Testis (tissue), 3 donors: Measurements from ENCODE around the gene FAM171A1. TPM values are rescaled to one million over a fixed set of nuclear protein-coding genes. Genes with fewer than 3 reads are reported as not detected.
"Not testable (repeated sequence)": the region's sequence is repeated elsewhere in the genome, so short reads cannot be mapped to it uniquely, and the experiment has no call there.

Source experiments
- DNase-seq: peaks from one replicate; pipeline ENCODE4 v3.0.0-alpha.2; 2019
- H3K27ac ChIP-seq, 2 donors: fragments of 200-600 bp; sonication (generic); one replicate each; pipeline ENCODE4 v1.5.1; 2019
- H3K27me3 ChIP-seq: fragments of 200-600 bp; sonication (generic); one replicate; pipeline ENCODE4 v1.5.1; 2019
- H3K36me3 ChIP-seq: fragments of 200-600 bp; sonication (generic); one replicate; pipeline ENCODE4 v1.5.1; 2017; ENCODE audit warnings: low read depth; ENCODE audit errors: missing control alignments
- H3K4me1 ChIP-seq: fragments of 200-600 bp; sonication (generic); one replicate; pipeline ENCODE4 v1.5.1; 2019
- H3K4me3 ChIP-seq, 2 donors: fragments of 200-600 bp; sonication (generic); one replicate each; pipeline ENCODE4 v1.5.1; 2017 to 2019
- H3K9me3 ChIP-seq: fragments of 200-600 bp; sonication (generic); one replicate; pipeline ENCODE4 v1.5.1; 2017
- POLR2A ChIP-seq: fragments of 450-650 bp; IDR thresholded peaks from one replicate; pipeline ENCODE4 v1.6.1; 2017; ENCODE audit warnings: antibody characterized with exemption, mild to moderate bottlenecking, moderate library complexity
- WGBS, 2 donors: methylation state at CpG; one replicate each; pipeline ENCODE4 v1.1.5; 2018; 5-methylcytosine and 5-hydroxymethylcytosine counted together
- intact Hi-C: fragments of 100-400 bp; cut with DNase I; formaldehyde crosslinking; loops from one replicate; pipeline ENCODE4 v1.15.1; 2023; ENCODE audit warnings: low total_unique reads
- polyA plus RNA-seq: library from polyadenylated mRNA; stranded (reverse); fragments of 350-450 nt; fragmentation: Illumina TruSeq; extraction: RNeasy Lipid Tissue Mini Kit (QIAGEN cat#74804); gene quantifications from one replicate; pipeline ENCODE4 v1.2.3, GENCODE V29; 2014; ENCODE audit warnings: low read depth, low replicate concordance; ENCODE audit not compliant: insufficient read depth
- total RNA-seq, 2 donors: library from RNA; depleted of rRNA; stranded (reverse); fragments of >200 nt; gene quantifications; one replicate each; pipeline ENCODE4 v1.2.3, GENCODE V29; 2016
- TF ChIP-seq, protein P1 (sequence below), 3 experiments: fragments of 450-650 bp in 2 of 3; fragments of 200-600 bp in 1 of 3; sonication (generic) in 1 of 3; IDR thresholded peaks; one replicate each; pipeline ENCODE4 v1.5.1; 2016 to 2019; ENCODE audit warnings: antibody characterized with exemption in 3 of 3, mild to moderate bottlenecking in 2 of 3, moderate library complexity in 1 of 3

Gene FAM171A1
- total and polyA plus RNA-seq, 3 donors from 2014 or later = 9.2 to 11.1 (median 10.8) TPM

DNA sequence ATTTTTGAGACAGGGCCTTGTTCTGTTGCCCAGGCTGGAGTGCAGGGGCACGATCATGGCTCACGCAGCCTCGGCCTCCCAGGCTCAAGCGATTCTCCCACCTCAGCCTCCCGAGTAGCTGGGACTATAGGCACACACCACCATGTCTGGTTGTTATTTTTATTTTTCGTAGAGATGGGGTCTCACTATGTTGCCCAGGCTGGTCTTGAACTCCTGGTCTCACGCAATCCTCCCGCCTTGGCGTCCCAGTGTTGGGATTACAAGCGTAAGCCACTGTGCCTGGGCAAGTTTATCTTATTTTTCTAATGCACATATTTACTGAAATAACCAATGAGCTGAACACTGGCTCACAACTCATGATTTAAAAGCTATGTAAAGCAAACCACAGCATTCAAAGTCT lies 61.9 kb downstream of the FAM171A1 start:
- intact Hi-C loops = no loop called here
- TF ChIP-seq, protein P1, sequence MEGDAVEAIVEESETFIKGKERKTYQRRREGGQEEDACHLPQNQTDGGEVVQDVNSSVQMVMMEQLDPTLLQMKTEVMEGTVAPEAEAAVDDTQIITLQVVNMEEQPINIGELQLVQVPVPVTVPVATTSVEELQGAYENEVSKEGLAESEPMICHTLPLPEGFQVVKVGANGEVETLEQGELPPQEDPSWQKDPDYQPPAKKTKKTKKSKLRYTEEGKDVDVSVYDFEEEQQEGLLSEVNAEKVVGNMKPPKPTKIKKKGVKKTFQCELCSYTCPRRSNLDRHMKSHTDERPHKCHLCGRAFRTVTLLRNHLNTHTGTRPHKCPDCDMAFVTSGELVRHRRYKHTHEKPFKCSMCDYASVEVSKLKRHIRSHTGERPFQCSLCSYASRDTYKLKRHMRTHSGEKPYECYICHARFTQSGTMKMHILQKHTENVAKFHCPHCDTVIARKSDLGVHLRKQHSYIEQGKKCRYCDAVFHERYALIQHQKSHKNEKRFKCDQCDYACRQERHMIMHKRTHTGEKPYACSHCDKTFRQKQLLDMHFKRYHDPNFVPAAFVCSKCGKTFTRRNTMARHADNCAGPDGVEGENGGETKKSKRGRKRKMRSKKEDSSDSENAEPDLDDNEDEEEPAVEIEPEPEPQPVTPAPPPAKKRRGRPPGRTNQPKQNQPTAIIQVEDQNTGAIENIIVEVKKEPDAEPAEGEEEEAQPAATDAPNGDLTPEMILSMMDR (IDR thresholded peaks at IDR 0.05) = no peak
- no peak for TF ChIP-seq POLR2A
- no peaks in the 10 kb centered on the region for H3K4me1 ChIP-seq
- H3K27ac ChIP-seq = no peak overlapping the region
- no peak for DNase-seq
- WGBS, 2 donors = 97 to 99% methylated on average over 10 of the region's 10 CpGs
- no peaks in the 10 kb centered on the region for H3K9me3 ChIP-seq
- no peaks in the 10 kb centered on the region for H3K27me3 ChIP-seq
- H3K4me3 ChIP-seq = no peak overlapping the region
- no peaks in the 10 kb centered on the region for H3K36me3 ChIP-seq

DNA sequence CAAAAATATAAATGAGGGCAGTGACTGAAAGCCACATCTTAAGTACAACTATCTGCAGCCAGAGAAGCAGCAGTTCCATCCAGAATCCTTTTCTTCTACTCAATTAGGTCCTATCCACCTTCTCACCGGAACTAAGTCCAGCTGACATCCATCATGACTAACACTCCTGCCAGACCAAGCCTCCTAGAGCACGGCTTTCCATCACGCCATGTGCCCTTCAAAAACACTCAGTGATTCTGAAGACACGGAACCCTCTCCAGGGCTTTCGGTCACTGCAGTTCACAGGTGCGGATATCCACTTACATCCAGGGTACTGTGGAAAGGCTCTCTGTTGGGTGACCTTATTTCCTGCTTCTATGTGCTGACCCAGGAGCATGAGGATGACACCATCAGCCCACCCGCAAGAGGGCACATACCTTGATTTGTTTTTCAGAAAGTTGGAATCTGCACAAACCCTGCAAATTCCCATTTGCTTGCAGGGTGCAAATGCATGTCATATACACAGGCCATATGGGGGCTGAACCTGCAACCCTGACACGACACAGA lies 64.3 kb downstream of the FAM171A1 start:
- no peaks in the 10 kb centered on the region for H3K27me3 ChIP-seq
- no peak overlapping the region for H3K27ac ChIP-seq
- H3K4me3 ChIP-seq = no peak overlapping the region
- H3K9me3 ChIP-seq = no peaks in the 10 kb centered on the region
- no peaks in the 10 kb centered on the region for H3K4me1 ChIP-seq
- WGBS, 2 donors = 96% methylated on average over 7 to 8 of the region's 8 CpGs
- intact Hi-C loops = no loop called here
- DNase-seq = no peak
- no peaks in the 10 kb centered on the region for H3K36me3 ChIP-seq
- TF ChIP-seq POLR2A = no peak
- TF ChIP-seq, protein P1 (IDR thresholded peaks at IDR 0.05) = no peak

DNA sequence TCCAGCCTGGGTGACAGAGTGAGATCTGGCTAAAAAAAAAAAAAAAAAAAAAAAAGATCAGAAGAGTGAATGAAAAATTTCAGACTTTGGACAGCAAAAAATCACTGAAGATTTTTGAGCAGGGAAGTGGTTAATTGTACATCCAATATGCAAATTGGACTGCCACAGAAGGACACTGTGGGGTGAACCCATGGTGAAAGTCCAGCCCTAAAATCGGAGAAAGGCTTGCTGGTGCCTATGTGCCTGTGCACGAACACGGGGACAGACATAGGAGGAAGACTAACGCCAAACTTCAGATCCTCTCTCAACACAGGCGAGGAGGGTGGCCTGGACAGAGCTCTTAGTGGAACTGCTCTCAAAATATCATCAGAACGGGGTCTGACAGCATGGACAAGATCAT lies 65.5 kb downstream of the FAM171A1 start:
- intact Hi-C loops = no loop called here
- Histone ChIP-seq H3K27me3 (no peaks in the 10 kb centered on the region), H3K27ac (no peak overlapping the region), H3K4me3 (no peak overlapping the region), H3K36me3 (no peaks in the 10 kb centered on the region), H3K9me3 (no peaks in the 10 kb centered on the region), H3K4me1 (no peaks in the 10 kb centered on the region)
- WGBS, 2 donors = 92% methylated on average over 6 of the region's 6 CpGs
- no peak for DNase-seq
- TF ChIP-seq, protein P1 (IDR thresholded peaks at IDR 0.05) = no peak
- no peak for TF ChIP-seq POLR2A

DNA sequence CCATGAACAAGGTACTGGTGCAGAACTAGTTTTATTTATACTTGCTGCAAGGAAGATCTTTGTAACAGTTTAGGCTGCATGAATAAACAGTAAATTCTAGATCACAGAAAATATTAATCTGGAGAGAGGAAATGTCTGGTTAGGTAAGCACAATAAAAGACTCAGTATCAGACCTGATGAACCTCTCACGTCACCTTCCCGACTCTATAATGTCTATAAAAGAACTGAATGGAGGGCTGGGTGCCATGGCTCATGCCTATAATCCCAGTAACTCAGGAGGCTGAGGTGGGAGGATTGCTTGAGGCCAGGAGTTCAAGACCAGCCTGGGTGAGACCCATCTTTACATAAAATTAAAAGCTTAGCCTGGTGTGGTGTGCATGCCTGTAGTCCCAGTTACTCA lies 65.9 kb downstream of the FAM171A1 start:
- Histone ChIP-seq H3K4me1 (no peaks in the 10 kb centered on the region), H3K27ac (no peak overlapping the region), H3K27me3 (no peaks in the 10 kb centered on the region), H3K9me3 (no peaks in the 10 kb centered on the region), H3K36me3 (no peaks in the 10 kb centered on the region), H3K4me3 (no peak overlapping the region)
- 86 to 100% methylated on average over 2 of the region's 2 CpGs for WGBS, 2 donors
- no peak for DNase-seq
- intact Hi-C loops = no loop called here
- no peak for TF ChIP-seq POLR2A
- TF ChIP-seq, protein P1 (IDR thresholded peaks at IDR 0.05) = no peak

DNA sequence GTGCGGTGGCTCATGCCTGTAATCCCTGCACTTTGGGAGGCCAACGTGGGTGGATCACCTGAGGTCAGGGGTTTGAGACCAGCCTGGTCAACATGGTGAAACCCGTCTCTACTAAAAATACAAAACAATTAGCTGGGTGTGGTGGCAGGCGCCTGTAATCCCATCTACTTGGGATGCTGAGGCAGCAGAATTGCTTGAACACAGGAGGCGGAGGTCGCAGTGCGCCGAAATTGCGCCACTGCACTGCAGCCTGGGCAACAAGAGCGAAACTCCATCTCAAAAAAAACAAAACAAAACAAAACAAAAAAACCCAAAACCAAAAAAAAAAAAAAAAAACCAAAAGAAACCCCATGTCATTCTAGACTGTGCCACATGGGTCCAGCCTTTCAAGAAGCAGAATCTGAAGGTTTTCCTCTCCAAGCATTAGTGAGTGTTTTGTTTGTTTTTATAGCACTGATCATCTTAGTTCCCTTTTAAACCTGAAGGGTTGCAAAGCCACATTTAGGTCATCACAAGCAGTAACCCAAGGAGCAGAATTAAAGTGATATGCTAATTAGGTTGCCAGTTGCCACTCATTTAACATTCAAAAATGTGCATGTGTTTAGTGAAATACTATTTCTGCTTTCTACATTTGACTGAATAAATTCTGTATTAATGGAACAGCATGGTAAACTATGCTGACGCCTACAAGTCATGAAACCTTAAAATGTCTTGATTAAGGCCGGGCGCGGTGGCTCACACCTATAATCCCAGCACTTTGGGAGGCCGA lies 68.7 kb downstream of the FAM171A1 start:
- WGBS, 2 donors = 93 to 94% methylated on average over 15 of the region's 15 CpGs
- H3K27me3 ChIP-seq, intact Hi-C loops, H3K4me1 ChIP-seq, H3K36me3 ChIP-seq, DNase-seq, H3K9me3 ChIP-seq, H3K27ac ChIP-seq, H3K4me3 ChIP-seq: not testable (repeated sequence)
